Measurements from ENCODE around the gene NUCB2. TPM values are rescaled to one million over a fixed set of nuclear protein-coding genes. Genes with fewer than 3 reads are reported as not detected.

Gene NUCB2
- total and polyA plus RNA-seq, 2 of the 13 experiments (the other 11 are each of a cell fraction or from before 2014, with no cell fraction given), result 54.2 to 82.4 TPM

- TF ChIP-seq ZNF264 (CRISPR knock-in tag; IDR thresholded peaks at IDR 0.05) (0 out of 2 replicates have a peak, but pooled peaks have one; percentile 7), ZNF318 (CRISPR knock-in tag; IDR thresholded peaks at IDR 0.05) (no peak), PRDM4 (CRISPR knock-in tag; IDR thresholded peaks at IDR 0.05; ENCODE audit: borderline replicate concordance) (no peak), ZNF850 (CRISPR knock-in tag; conservative IDR thresholded peaks at IDR 0.05) (peak; percentile 75; the same call in 1 of the 2 replicates), ELF1 (CRISPR knock-in tag; IDR thresholded peaks at IDR 0.05) (peak; percentile 85), MAZ (IDR thresholded peaks at IDR 0.05; ENCODE audit: borderline replicate concordance, low read depth, low read length) (no peak), MAZ (CRISPR knock-in tag; IDR thresholded peaks at IDR 0.05; ENCODE audit: low read depth) (peak; percentile 85; the same call in 1 of the 2 replicates), ZSCAN5A (CRISPR knock-in tag; IDR thresholded peaks at IDR 0.05; ENCODE audit: borderline replicate concordance) (no peak), ZNF788 (CRISPR knock-in tag; IDR thresholded peaks at IDR 0.05; ENCODE audit: borderline replicate concordance) (peak; percentile 90), ZUFSP (CRISPR knock-in tag; IDR thresholded peaks at IDR 0.05; ENCODE audit: borderline replicate concordance) (no peak), HBP1 (CRISPR knock-in tag; IDR thresholded peaks at IDR 0.05; ENCODE audit: low read depth) (0 out of 2 replicates have a peak, but pooled peaks have one; percentile 41)
These were observed 76.6 kb downstream of the NUCB2 start (continued) for GRCh38 chr11:17352950-17353820.
